Dendritic cell treated with granulocyte-macrophage colony-stimulating factor and Interleukin-4, amounts not matched to agents 40 ng/mL and 50 ng/mL, for 4 days (primary cell): Measurements from ENCODE around the gene WDR35.
A peak's percentile ranks its signal among the peaks of the same experiment; 100 is the strongest.

Source experiments
- H3K27ac Mint-ChIP-seq: one replicate; pipeline ENCODE4 v1.8.0; 2022; ENCODE audit warnings: mild to moderate bottlenecking, mixed read lengths
- H3K27me3 Mint-ChIP-seq: one replicate; pipeline ENCODE4 v1.8.0; 2022; ENCODE audit warnings: mild to moderate bottlenecking, mixed read lengths
- H3K36me3 Mint-ChIP-seq: one replicate; pipeline ENCODE4 v1.8.0; 2022; ENCODE audit warnings: low read depth, mixed read lengths
- H3K4me1 Mint-ChIP-seq: one replicate; pipeline ENCODE4 v1.8.0; 2022; ENCODE audit warnings: low read depth, mixed read lengths
- H3K4me3 Mint-ChIP-seq: one replicate; pipeline ENCODE4 v1.8.0; 2022; ENCODE audit warnings: mild to moderate bottlenecking, moderate library complexity, mixed read lengths
- H3K9me3 Mint-ChIP-seq: one replicate; pipeline ENCODE4 v1.8.0; 2022; ENCODE audit warnings: mixed read lengths
- intact Hi-C: fragments of 100-400 bp; cut with micrococcal nuclease; formaldehyde crosslinking; loops from one replicate; pipeline ENCODE4 v1.15.0; 2022

Gene WDR35

DNA sequence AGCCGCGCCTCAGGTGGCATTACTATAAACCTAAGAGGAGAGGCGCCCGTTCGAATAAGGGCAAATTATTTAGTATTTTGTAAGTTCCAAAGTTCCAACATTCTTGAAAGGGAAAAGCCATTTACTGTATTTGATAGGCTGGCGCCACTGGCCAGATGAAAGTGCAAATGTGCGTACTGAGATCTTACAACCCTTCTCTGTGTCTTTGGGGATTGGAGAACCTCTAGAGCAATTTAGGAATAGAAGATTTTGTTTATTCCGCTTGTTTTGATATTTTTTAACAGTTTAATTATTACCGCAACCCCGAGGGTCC lies 467 bp upstream of the WDR35 start:
- Mint-ChIP-seq H3K4me1 (peaks cover 17% of the 10 kb centered on the region), H3K4me3 (peak overlapping the region; percentile 90), H3K27ac (no peak overlapping the region), H3K36me3 (peaks cover 6% of the 10 kb centered on the region), H3K9me3 (no peaks in the 10 kb centered on the region), H3K27me3 (peaks cover 24% of the 10 kb centered on the region)
- intact Hi-C loops, result loop anchor here (2.0 to 5.0 kb wide), 2 partner anchors 60 to 88 kb away; partner anchors contain the start of genes LAPTM4A and TTC32

DNA sequence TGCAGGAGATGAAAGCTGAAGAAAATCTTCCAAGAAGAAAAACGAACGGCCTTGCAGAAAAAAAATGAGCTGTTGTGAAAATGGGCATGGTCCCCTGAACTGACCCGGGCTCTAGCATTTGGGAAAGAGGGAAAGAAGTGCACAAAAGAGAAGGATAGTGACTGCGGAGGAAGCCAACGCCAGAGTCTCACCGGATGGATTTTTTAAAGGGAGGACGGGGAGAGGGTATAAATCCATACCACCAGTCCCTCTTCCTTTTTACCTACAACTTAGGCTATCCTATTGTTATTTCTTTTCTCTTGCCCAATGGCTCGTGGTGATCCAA lies 601 bp downstream of the WDR35 start:
- peaks cover 24% of the 10 kb centered on the region for H3K27me3 Mint-ChIP-seq
- H3K27ac Mint-ChIP-seq, result peak overlapping the region; percentile 78
- no peaks in the 10 kb centered on the region for H3K9me3 Mint-ChIP-seq
- peak overlapping the region; percentile 90 for H3K4me3 Mint-ChIP-seq
- intact Hi-C loops, result no loop called here
- H3K36me3 Mint-ChIP-seq, result peaks cover 6% of the 10 kb centered on the region
- H3K4me1 Mint-ChIP-seq, result peaks cover 17% of the 10 kb centered on the region

DNA sequence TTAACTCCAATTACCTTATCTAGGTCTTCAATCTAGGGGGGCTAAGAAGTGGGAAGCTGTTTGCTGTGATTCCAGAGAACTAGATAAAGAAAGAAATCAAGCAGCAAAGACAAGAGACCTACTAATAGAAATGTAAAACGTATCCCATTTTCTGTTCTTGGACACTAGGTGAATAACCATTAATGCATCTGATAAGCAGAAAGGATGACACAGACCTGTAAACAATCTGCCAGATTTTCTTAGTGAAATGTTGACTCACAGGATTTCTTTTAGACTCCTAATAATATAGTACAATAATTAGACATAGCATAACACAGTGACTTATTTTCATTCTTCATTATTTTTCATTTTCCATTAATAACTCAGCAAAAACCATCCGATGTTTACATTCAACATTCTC lies 1.3 kb downstream of the WDR35 start:
- no peak overlapping the region for H3K27ac Mint-ChIP-seq
- H3K4me3 Mint-ChIP-seq, result no peak overlapping the region
- H3K4me1 Mint-ChIP-seq, result peaks cover 17% of the 10 kb centered on the region
- H3K36me3 Mint-ChIP-seq, result peaks cover 6% of the 10 kb centered on the region
- intact Hi-C loops, result no loop called here
- H3K27me3 Mint-ChIP-seq, result peaks cover 24% of the 10 kb centered on the region
- no peaks in the 10 kb centered on the region for H3K9me3 Mint-ChIP-seq

DNA sequence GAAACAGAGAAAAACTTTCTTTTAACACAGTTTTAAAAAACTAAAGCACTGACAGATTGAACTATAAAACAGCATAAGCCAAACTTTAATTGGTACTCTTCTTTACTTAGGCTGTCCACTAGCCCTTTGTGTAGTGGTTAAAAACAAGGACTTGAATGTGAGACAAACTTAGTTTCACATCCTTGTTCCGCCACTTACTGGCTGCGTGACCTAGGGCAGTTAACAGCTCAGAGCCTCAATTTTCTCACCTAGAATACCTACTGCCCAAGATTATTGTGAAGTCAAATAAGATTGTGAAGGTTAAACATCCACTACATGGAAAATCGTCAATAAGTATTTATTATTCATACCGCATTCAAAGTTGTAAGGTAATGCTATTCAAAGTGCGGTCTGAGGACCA lies 2.0 kb downstream of the WDR35 start:
- no peaks in the 10 kb centered on the region for H3K9me3 Mint-ChIP-seq
- H3K27me3 Mint-ChIP-seq, result peaks cover 18% of the 10 kb centered on the region
- H3K27ac Mint-ChIP-seq, result no peak overlapping the region
- intact Hi-C loops, result no loop called here
- H3K36me3 Mint-ChIP-seq, result peaks cover 6% of the 10 kb centered on the region
- H3K4me3 Mint-ChIP-seq, result no peak overlapping the region
- H3K4me1 Mint-ChIP-seq, result peaks cover 17% of the 10 kb centered on the region

DNA sequence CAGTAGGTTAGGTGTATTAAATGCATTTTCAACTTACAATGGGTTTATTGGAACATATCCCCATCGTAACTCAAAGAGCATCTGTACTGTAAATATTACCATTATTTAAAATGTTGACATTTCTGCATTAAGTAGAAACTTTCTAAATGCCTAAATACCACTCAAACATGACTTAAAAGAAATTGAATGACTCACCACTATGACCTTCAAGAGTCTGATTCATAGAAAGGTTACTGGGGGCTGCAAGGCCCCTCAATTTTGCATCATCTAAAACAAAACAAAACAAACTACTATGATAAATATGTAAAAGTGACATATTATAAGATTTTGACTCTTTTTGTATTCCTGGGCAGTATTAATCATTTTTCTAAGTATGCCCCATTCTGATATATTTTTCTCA lies 7.6 kb downstream of the WDR35 start:
- Mint-ChIP-seq H3K4me3 (no peak overlapping the region), H3K27ac (no peak overlapping the region), H3K36me3 (no peaks in the 10 kb centered on the region), H3K9me3 (no peaks in the 10 kb centered on the region), H3K27me3 (no peaks in the 10 kb centered on the region), H3K4me1 (peaks cover 8% of the 10 kb centered on the region)
- intact Hi-C loops, result no loop called here

DNA sequence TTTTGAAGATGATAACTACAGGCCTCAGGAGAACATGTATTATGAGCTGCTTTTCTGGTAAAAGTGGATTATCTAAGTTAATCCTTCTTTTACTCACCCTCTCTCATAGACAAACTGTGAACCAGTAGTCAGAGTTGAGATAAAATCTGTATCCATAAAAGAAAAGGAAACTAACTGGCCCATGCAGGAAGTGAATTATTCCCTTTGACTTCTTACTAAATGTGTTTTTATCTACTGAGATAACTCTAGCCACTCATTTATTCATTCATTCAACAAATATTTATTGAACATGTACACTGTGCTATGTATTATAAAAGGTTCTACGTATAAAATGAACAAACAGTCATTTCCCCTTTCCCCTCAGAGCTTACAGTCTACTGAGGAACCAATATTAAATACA lies 10.0 kb downstream of the WDR35 start:
- no peaks in the 10 kb centered on the region for H3K27me3 Mint-ChIP-seq
- H3K4me1 Mint-ChIP-seq, result no peaks in the 10 kb centered on the region
- no peaks in the 10 kb centered on the region for H3K9me3 Mint-ChIP-seq
- H3K36me3 Mint-ChIP-seq, result no peaks in the 10 kb centered on the region
- no peak overlapping the region for H3K27ac Mint-ChIP-seq
- H3K4me3 Mint-ChIP-seq, result no peak overlapping the region
- intact Hi-C loops, result no loop called here

DNA sequence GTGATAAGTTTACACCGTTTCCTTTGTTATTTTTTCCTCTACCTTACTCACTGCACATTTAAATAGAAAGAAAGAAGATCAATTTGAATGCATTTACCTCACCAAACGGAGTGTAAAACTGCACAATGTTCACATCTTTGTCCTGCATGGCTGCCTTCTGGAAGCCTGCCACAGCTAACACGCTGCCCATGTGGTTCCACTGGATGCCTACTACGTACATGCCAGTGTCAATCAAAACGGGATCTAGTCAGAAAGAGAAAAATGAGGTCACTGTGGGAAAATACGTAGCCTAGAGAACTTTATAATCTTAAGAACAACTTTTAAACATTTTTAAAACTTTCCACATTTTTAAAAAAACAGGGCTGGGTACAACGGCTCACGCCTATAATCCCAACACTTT lies 16.4 kb downstream of the WDR35 start:
- no peak overlapping the region for H3K27ac Mint-ChIP-seq
- no peaks in the 10 kb centered on the region for H3K9me3 Mint-ChIP-seq
- H3K4me3 Mint-ChIP-seq, result no peak overlapping the region
- peaks cover 4% of the 10 kb centered on the region for H3K36me3 Mint-ChIP-seq
- intact Hi-C loops, result no loop called here
- H3K4me1 Mint-ChIP-seq, result no peaks in the 10 kb centered on the region
- H3K27me3 Mint-ChIP-seq, result no peaks in the 10 kb centered on the region

DNA sequence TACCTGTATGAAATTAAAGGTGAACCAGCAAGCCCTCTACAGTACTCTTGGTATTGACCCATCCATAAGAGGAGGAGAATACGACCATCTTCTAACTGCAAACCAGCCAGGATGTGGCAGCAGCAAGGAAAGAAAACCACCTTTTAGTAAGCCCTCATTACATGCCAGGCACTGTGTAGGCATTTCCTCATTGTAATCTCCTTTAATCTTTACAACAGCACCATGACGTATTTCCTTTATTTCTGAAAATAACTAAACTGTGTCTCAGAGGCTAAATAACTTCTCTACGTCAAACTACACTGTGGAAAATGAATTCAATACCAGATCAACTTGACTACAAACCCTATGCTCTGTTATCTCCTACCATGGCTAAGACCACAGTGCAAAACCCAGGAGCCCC lies 18.2 kb downstream of the WDR35 start:
- Mint-ChIP-seq H3K27ac (no peak overlapping the region), H3K4me1 (no peaks in the 10 kb centered on the region), H3K27me3 (no peaks in the 10 kb centered on the region), H3K4me3 (no peak overlapping the region), H3K36me3 (peaks cover 4% of the 10 kb centered on the region), H3K9me3 (no peaks in the 10 kb centered on the region)
- intact Hi-C loops, result no loop called here

DNA sequence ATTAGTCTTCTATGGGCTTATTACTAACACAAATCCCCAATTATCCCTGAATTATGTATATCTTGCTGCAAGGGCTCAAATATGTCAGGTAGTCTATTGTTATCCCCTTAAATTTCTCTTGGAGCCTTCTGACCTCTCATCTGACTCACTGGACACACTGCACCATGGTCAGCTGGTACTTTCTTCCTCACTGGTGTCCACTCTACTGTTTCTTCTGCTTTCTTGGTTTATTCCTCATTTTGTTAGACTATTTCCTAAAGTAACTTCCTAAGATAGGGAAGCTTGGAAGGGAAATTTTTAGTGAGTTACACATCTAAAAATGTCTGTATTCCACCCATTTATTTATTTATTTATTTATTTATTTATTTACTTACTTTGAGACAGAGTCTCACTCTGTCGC lies 26.5 kb downstream of the WDR35 start:
- intact Hi-C loops, result no loop called here

DNA sequence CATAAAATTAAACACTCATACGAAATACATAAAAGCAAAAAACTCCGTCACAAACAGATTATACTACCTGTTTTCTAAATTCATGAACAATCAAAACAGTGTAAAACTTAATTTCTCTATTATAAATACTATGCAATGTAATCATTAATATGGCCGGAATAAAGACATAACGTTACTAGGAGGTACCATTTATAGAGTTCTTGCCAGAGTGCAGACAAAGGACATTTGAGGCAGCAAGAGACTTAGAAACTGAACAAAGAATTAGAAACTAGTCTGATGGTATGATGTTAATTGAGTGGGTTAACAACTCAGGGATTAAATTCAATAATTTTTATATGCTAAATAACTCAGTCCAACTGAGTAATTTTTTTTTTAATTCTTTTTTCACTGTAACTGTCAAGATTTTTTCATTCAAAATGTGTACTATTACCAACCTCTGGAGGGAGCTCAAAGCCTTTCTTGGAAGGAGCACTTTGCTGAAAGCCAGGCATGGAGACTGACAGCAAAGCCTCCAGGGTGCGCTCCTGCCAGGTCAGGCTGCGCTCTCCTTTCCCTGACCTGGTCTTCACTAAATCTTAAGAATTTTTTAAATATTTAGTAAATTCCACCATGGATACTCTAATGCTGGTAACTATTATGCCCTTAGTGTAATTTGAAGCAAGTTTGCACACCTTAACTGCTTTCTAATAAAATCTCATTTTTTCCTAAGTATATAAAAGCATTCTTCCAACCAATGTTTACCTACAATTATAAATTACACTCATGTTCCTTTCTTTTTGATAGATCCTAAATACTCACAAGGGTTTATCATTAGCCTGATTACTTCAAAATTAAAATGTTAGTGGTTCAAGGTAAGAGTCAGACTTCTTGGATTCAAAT lies 34.1 kb downstream of the WDR35 start:
- Mint-ChIP-seq H3K27me3 (no peaks in the 10 kb centered on the region), H3K27ac (no peak overlapping the region), H3K36me3 (no peaks in the 10 kb centered on the region), H3K4me1 (no peaks in the 10 kb centered on the region), H3K4me3 (no peak overlapping the region), H3K9me3 (no peaks in the 10 kb centered on the region)
- intact Hi-C loops, result loop anchor here (1.0 to 2.0 kb wide), 2 partner anchors 59 to 143 kb away; no protein-coding TSS in a partner anchor

More for the DNA sequence above, 26.5 kb downstream of the WDR35 start:
- no peaks in the 10 kb centered on the region for H3K36me3 Mint-ChIP-seq
- no peak overlapping the region for H3K27ac Mint-ChIP-seq
- no peak overlapping the region for H3K4me3 Mint-ChIP-seq
- H3K4me1 Mint-ChIP-seq, result peaks cover 5% of the 10 kb centered on the region
- no peaks in the 10 kb centered on the region for H3K27me3 Mint-ChIP-seq
- H3K9me3 Mint-ChIP-seq, result no peaks in the 10 kb centered on the region

DNA sequence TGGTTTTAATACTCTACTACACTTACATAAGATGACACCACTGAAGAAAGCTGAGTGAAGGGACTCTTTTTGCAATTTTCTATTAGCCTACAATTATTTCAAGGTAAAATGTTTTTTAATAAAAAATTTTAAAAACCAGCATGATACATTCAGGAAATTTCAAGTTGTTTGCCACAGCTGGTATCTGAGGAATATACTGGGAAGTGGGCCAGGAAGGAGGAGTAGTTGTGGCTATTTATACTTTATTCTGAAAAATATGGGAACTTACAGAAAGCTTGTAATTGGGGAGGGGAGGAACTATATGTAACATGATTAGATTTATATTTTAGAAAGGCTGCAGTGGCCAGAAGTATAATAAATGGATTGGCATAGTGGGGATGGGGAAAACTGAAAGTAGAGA lies 40.8 kb downstream of the WDR35 start:
- H3K27me3 Mint-ChIP-seq, result no peaks in the 10 kb centered on the region
- H3K27ac Mint-ChIP-seq, result no peak overlapping the region
- H3K4me1 Mint-ChIP-seq, result no peaks in the 10 kb centered on the region
- intact Hi-C loops, result no loop called here
- no peaks in the 10 kb centered on the region for H3K9me3 Mint-ChIP-seq
- H3K4me3 Mint-ChIP-seq, result no peak overlapping the region
- H3K36me3 Mint-ChIP-seq, result no peaks in the 10 kb centered on the region

DNA sequence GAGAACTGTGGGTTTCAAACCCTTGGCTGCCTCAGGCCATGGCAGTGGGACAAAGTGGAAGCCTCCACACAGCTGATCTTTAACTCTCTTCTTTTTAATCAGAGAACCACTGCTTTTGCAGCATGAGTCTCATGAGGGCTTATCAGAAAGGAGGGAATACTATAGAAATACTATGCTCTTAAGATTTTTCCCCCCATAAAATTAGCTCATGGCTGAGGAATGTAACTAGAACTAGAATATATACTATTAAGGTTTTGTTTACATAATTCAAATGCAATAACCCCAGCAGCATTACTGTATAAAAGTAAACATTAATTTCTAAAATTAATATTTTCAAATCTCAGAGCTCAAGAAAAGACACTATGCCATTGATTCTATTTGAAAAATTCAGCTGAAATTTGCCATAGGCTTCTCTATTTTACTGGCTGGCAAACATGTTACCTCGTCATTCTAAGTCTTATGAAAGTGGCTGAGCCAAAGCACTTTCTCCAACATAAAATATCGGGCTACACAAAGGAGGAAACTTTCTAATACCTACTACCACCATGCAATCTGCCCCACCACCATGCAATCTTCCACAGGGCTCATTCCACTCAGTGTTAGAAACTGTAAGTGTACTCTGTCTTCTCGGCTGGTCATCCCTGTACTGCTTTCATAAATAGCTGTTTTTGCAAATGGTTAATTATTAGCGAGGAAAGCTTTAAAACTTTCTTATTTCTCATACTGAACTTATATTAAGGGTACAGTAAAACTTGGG lies 42.5 kb downstream of the WDR35 start:
- Mint-ChIP-seq H3K4me1 (no peaks in the 10 kb centered on the region), H3K9me3 (no peaks in the 10 kb centered on the region), H3K27ac (no peak overlapping the region), H3K27me3 (no peaks in the 10 kb centered on the region), H3K36me3 (no peaks in the 10 kb centered on the region), H3K4me3 (no peak overlapping the region)
- intact Hi-C loops, result no loop called here

DNA sequence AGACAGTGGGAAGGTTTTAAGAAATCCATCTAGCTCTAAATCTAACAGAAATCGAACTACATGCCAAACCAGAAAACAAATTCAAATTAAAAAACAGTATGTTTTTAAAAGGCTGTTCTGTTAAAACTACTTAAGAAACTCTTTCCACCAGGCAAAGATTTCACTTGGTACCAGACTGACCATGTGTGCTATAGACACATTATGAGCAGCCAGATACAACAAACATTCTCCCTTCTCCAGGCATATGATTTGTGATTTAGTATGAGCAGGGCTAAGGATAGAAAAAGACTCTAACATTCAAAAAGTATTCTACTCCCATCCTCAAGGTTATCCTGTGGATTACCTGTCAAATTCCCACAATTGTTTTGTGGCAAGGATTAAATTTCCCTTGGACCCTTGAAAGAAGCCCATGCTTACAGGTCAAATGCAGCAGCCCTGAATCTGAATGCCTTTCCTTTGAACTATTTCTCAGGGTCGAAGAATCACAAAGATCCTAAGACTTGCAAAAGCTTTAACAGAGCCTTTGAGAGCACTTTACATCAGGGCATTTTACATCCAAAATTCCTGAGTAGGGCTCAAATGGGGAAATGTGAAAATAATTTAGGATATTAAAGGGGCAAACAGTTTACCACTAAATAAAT lies 45.6 kb downstream of the WDR35 start:
- Mint-ChIP-seq H3K9me3 (no peaks in the 10 kb centered on the region), H3K4me3 (no peak overlapping the region), H3K4me1 (no peaks in the 10 kb centered on the region), H3K27me3 (no peaks in the 10 kb centered on the region), H3K36me3 (no peaks in the 10 kb centered on the region), H3K27ac (no peak overlapping the region)
- intact Hi-C loops, result no loop called here

DNA sequence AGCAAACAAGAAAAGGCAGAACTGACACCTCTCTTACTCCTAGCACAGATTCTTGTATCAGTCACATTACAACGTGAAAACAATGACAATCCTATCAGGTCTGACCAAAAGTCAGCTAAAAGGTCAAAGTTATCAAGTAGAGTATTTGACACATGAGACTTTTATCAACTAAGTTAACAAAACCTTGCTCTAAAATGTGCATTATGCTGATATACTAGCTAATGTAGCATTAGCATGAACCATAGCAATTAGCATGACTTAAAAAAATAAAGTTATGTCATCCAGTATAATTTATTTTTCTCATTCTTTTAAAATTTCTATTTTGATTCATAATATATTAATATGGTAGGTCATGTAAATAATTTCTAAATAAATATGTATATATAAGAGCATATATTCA lies 46.7 kb downstream of the WDR35 start:
- Mint-ChIP-seq H3K36me3 (no peaks in the 10 kb centered on the region), H3K4me1 (no peaks in the 10 kb centered on the region), H3K9me3 (no peaks in the 10 kb centered on the region), H3K27ac (no peak overlapping the region), H3K27me3 (no peaks in the 10 kb centered on the region), H3K4me3 (no peak overlapping the region)
- intact Hi-C loops, result no loop called here
